Stimulated activated CD4-positive, alpha-beta T cell treated with anti-CD3 and anti-CD28 coated beads, Interleukin-4, amount 100 ng/mL, for 4 hours (primary cell): ENCODE results near the gene RFC4.
"Not testable (repeated sequence)": the region's sequence is repeated elsewhere in the genome, so short reads cannot be mapped to it uniquely, and the experiment has no call there.

Experiments used
- DNase-seq, 2 experiments: peaks; one replicate each; pipeline ENCODE4 v3.0.0-alpha.2; 2020

The RFC4 gene

GRCh38 chr3:186824430-186825139, 18.3 kb upstream of the RFC4 start:
- DNase-seq: no peak

GRCh38 chr3:186823386-186823785, 17.1 kb upstream of the RFC4 start:
- no peak for DNase-seq

GRCh38 chr3:186822388-186822759, 16.1 kb upstream of the RFC4 start:
- not testable (repeated sequence) for DNase-seq

GRCh38 chr3:186821429-186822387, 15.4 kb upstream of the RFC4 start:
- DNase-seq: no peak

GRCh38 chr3:186818956-186819355, 12.7 kb upstream of the RFC4 start:
- DNase-seq: no peak

GRCh38 chr3:186818516-186818915, 12.2 kb upstream of the RFC4 start:
- DNase-seq: no peak

- no peak for DNase-seq
Observed at GRCh38 chr3:186815435-186815834, 9.2 kb upstream of the RFC4 start.

GRCh38 chr3:186814100-186814499, 7.8 kb upstream of the RFC4 start:
- no peak for DNase-seq

- DNase-seq: not testable (repeated sequence)
Observed at GRCh38 chr3:186811313-186811712, 5.0 kb upstream of the RFC4 start.

- no peak for DNase-seq
Observed at GRCh38 chr3:186810336-186810996, 4.2 kb upstream of the RFC4 start.

- no peak for DNase-seq
Observed at GRCh38 chr3:186807231-186807630, 949 bp upstream of the RFC4 start.

GRCh38 chr3:186803447-186803846, 2.8 kb downstream of the RFC4 start:
- not testable (repeated sequence) for DNase-seq

- DNase-seq: no peak
Observed at GRCh38 chr3:186802701-186803100, 3.6 kb downstream of the RFC4 start.

GRCh38 chr3:186800285-186800684, 6.0 kb downstream of the RFC4 start:
- DNase-seq: no peak

- DNase-seq: no peak
Observed at GRCh38 chr3:186798239-186798874, 7.9 kb downstream of the RFC4 start.

GRCh38 chr3:186790261-186790981, 15.9 kb downstream of the RFC4 start:
- no peak for DNase-seq

- DNase-seq: no peak
Observed at GRCh38 chr3:186789554-186790260, 16.6 kb downstream of the RFC4 start.

- no peak for DNase-seq
Observed at GRCh38 chr3:186788482-186789370, 17.6 kb downstream of the RFC4 start.

- DNase-seq: no peak
Observed at GRCh38 chr3:186787642-186788481, 18.4 kb downstream of the RFC4 start.

GRCh38 chr3:186786922-186787321, 19.4 kb downstream of the RFC4 start:
- no peak for DNase-seq
